GM12865 (cell line): ENCODE data around the gene STUB1.

Experiments used
- DNase-seq: peaks from one replicate; pipeline ENCODE4 v3.0.0; 2010; ENCODE audit warnings: low read depth
- H3K4me3 ChIP-seq: 2 replicates; pipeline ENCODE4 v1.5.1; 2011; ENCODE audit warnings: mild to moderate bottlenecking, low read depth, low read length, control low read depth
- CTCF ChIP-seq: IDR thresholded peaks from 2 replicates; pipeline ENCODE4 v1.5.1; 2011; ENCODE audit warnings: low read length, control low read depth, low read depth, inconsistent platforms; ENCODE audit not compliant: insufficient read depth; ENCODE audit errors: missing control alignments

The STUB1 gene

DNA sequence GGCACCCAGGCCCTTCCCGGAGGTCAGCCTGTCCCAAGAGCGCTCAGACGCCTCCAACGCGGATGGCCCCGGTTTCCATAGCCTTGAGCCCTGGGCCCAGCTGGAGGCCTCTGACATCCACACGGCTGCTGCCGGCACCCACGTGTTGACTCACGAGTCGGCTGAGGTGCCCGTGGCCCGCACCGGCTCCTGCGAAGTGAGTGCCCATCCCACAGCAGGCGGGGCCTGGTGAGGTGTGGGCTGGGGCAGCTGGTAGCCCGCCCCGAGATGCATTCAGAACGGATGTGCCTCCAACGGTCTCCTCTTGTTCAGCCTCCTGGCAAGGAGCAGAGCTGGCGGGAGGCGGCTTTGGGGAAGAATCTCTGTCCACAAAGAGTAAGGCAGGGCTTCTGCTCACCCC lies 28.4 kb upstream of the STUB1 start:
- TF ChIP-seq CTCF = no peak
- no peak overlapping the region for H3K4me3 ChIP-seq
- no peak for DNase-seq

DNA sequence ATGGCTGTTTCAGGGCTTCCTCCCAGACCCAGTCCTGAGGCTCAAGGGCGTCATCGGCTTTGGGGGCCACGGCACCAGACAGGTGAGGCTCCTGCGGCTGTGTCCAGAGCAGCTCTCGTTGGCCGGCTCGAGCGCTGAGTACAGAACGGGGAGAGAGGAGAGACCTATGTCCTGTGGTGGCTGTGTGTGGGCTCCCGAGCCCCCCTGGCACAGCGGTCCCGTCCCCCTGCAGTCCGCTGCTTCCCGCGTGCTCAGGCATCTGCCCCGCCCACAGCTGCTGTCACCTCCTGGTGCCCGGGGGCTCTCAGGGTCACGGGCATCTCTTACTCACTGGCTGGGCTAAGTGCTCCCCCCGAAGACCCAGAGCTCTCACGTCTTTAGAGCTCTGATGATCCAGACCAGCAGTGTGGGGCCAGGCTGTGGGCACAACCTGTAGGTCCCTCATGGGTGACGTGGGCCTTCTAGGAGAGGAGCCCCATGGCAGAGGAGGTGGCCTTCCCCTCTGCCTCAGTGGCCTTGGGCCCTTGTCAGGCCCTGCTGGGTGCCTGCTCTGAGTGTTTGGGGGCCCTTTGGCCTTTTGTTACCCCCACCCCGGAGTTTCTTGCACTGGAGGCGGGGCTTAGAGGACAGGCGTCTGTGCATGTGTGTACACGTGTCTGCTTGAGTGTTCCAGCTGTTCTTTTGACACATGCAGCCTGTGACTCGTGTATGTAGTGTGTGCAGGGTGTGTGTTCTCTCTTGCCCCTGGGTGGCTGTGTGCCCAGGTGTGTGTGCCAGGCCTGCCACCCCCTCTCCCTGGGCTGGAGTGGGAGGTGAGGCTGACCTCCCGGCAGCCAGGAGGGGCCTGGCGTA lies 27.5 kb upstream of the STUB1 start:
- no peak for TF ChIP-seq CTCF
- DNase-seq = no peak
- no peak overlapping the region for H3K4me3 ChIP-seq

- H3K4me3 ChIP-seq = no peak overlapping the region
- no peak for DNase-seq
Observed at GRCh38 chr16:654034-654433, 26.2 kb upstream of the STUB1 start.

GRCh38 chr16:657487-657886 lies 22.7 kb upstream of the STUB1 start:
- TF ChIP-seq CTCF = no peak
- H3K4me3 ChIP-seq = no peak overlapping the region
- DNase-seq = no peak

More at GRCh38 chr16:654034-654433, 26.2 kb upstream of the STUB1 start:
- no peak for TF ChIP-seq CTCF

- no peak overlapping the region for H3K4me3 ChIP-seq
- DNase-seq = no peak
- TF ChIP-seq CTCF = no peak
Observed at GRCh38 chr16:658679-659571, 21.3 kb upstream of the STUB1 start.

DNA sequence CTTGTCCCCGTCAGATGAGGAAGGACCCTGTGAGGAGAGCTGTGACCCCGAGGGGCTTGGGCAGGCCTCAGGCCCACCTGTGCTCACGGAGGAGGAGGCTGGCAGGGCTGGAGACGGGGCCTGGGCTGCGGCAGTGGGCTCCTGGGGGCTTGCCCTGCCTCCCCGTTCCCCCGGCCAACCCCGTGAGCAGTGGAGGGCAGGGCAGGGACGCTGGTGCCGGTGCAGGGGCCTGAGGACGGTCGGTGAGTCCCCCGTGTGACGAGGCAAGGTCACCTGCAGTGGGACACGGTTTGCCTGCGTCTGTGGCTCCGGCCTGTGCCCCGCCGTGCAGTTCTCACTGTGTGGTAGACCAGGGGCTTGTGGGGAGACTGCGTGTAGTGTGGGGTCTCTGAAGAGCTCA lies 20.6 kb upstream of the STUB1 start:
- DNase-seq = no peak
- TF ChIP-seq CTCF = no peak
- H3K4me3 ChIP-seq = no peak overlapping the region
